ENCODE data around the gene EFR3B. TPM values are rescaled to one million over a fixed set of nuclear protein-coding genes. Genes with fewer than 3 reads are reported as not detected.

The EFR3B gene
- total RNA-seq, 2 donors from 2014 or later = 11.0 to 11.8 TPM

DNA sequence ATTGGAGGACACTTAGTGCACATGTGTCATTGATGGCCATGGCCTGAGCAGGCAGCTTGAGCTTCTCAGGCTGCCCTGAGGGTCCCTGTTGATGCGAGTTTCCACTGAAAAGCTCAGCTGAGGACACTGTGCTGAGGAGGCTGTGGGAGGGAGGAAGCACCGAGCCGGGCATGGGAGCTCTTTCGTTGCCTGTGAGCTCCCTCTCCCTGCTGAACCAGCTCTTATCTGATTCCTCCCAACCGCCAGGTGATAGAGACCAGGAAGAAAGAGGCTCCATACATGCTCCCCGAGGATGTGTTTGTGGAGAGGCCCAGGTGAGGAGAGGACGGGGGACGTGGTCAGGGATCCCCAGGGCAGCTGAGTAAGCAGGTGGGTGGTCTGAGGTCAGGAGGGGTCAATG lies 99.2 kb downstream of the EFR3B start:
- 80 to 87% methylated on average over 2 to 8 of the region's 8 CpGs for WGBS, 2 experiments (ENCODE audit: insufficient coverage in 1 of 2, insufficient read length in 1 of 2)
- Mint-ChIP-seq H3K4me1 (no peaks in the 10 kb centered on the region), H3K27ac (no peak overlapping the region), H3K36me3 (ENCODE audit: low read depth) (peaks cover 6% of the 10 kb centered on the region), H3K4me3 (no peak overlapping the region), H3K27me3 (ENCODE audit: insufficient read depth) (no peaks in the 10 kb centered on the region), H3K9me3 (no peaks in the 10 kb centered on the region)
- H3K27ac ChIP-seq (ENCODE audit: low read depth, low read length) = no peak overlapping the region
- no peaks in the 10 kb centered on the region for H3K27me3 ChIP-seq (ENCODE audit: control insufficient read depth, insufficient read depth, low read length, poor library complexity, severe bottlenecking)
- H3K4me1 ChIP-seq (ENCODE audit: control insufficient read depth, insufficient read depth, low read length) = no peaks in the 10 kb centered on the region
- no peaks in the 10 kb centered on the region for H3K36me3 ChIP-seq (ENCODE audit: control insufficient read depth, insufficient read depth, low read length)
- H3K4me3 ChIP-seq (ENCODE audit: low read length) = no peak overlapping the region
- no peak for DNase-seq
- H3K9me3 ChIP-seq (ENCODE audit: control insufficient read depth, low read length) = no peaks in the 10 kb centered on the region
- H3K9ac ChIP-seq (ENCODE audit: extremely low read depth, low read length, poor library complexity, severe bottlenecking) = no peak overlapping the region
- TF ChIP-seq, protein P1, sequence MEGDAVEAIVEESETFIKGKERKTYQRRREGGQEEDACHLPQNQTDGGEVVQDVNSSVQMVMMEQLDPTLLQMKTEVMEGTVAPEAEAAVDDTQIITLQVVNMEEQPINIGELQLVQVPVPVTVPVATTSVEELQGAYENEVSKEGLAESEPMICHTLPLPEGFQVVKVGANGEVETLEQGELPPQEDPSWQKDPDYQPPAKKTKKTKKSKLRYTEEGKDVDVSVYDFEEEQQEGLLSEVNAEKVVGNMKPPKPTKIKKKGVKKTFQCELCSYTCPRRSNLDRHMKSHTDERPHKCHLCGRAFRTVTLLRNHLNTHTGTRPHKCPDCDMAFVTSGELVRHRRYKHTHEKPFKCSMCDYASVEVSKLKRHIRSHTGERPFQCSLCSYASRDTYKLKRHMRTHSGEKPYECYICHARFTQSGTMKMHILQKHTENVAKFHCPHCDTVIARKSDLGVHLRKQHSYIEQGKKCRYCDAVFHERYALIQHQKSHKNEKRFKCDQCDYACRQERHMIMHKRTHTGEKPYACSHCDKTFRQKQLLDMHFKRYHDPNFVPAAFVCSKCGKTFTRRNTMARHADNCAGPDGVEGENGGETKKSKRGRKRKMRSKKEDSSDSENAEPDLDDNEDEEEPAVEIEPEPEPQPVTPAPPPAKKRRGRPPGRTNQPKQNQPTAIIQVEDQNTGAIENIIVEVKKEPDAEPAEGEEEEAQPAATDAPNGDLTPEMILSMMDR (conservative IDR thresholded peaks at IDR 0.05) = no peak

GRCh38 chr2:25145803-25146202 lies 103.9 kb downstream of the EFR3B start:
- H3K27ac ChIP-seq (ENCODE audit: low read depth, low read length) = no peak overlapping the region
- H3K9ac ChIP-seq (ENCODE audit: extremely low read depth, low read length, poor library complexity, severe bottlenecking) = no peak overlapping the region
- Mint-ChIP-seq H3K27ac (no peak overlapping the region), H3K27me3 (ENCODE audit: insufficient read depth) (no peaks in the 10 kb centered on the region), H3K36me3 (ENCODE audit: low read depth) (peaks cover 5% of the 10 kb centered on the region), H3K4me1 (no peaks in the 10 kb centered on the region), H3K4me3 (no peak overlapping the region), H3K9me3 (no peaks in the 10 kb centered on the region)
- WGBS, 2 experiments (ENCODE audit: insufficient coverage in 1 of 2, insufficient read length in 1 of 2) = 85 to 86% methylated on average over 6 of the region's 6 CpGs
- no peaks in the 10 kb centered on the region for H3K4me1 ChIP-seq (ENCODE audit: control insufficient read depth, insufficient read depth, low read length)
- H3K27me3 ChIP-seq (ENCODE audit: control insufficient read depth, insufficient read depth, low read length, poor library complexity, severe bottlenecking) = no peaks in the 10 kb centered on the region
- DNase-seq = no peak
- no peak overlapping the region for H3K4me3 ChIP-seq (ENCODE audit: low read length)
- TF ChIP-seq, protein P1 (conservative IDR thresholded peaks at IDR 0.05) = no peak
- no peaks in the 10 kb centered on the region for H3K36me3 ChIP-seq (ENCODE audit: control insufficient read depth, insufficient read depth, low read length)
- H3K9me3 ChIP-seq (ENCODE audit: control insufficient read depth, low read length) = no peaks in the 10 kb centered on the region

GRCh38 chr2:25146896-25147295 lies 105.0 kb downstream of the EFR3B start:
- Mint-ChIP-seq H3K9me3 (no peaks in the 10 kb centered on the region), H3K27ac (no peak overlapping the region), H3K4me1 (no peaks in the 10 kb centered on the region), H3K36me3 (ENCODE audit: low read depth) (peaks cover 5% of the 10 kb centered on the region), H3K27me3 (ENCODE audit: insufficient read depth) (no peaks in the 10 kb centered on the region), H3K4me3 (no peak overlapping the region)
- Histone ChIP-seq H3K4me3 (ENCODE audit: low read length) (no peak overlapping the region), H3K9me3 (ENCODE audit: control insufficient read depth, low read length) (no peaks in the 10 kb centered on the region), H3K4me1 (ENCODE audit: control insufficient read depth, insufficient read depth, low read length) (no peaks in the 10 kb centered on the region), H3K27me3 (ENCODE audit: control insufficient read depth, insufficient read depth, low read length, poor library complexity, severe bottlenecking) (no peaks in the 10 kb centered on the region), H3K27ac (ENCODE audit: low read depth, low read length) (no peak overlapping the region), H3K9ac (ENCODE audit: extremely low read depth, low read length, poor library complexity, severe bottlenecking) (no peak overlapping the region), H3K36me3 (ENCODE audit: control insufficient read depth, insufficient read depth, low read length) (no peaks in the 10 kb centered on the region)
- no peak for DNase-seq
- 94% methylated on average over 7 to 10 of the region's 10 CpGs for WGBS, 2 experiments (ENCODE audit: insufficient coverage in 1 of 2, insufficient read length in 1 of 2)
- TF ChIP-seq, protein P1 (conservative IDR thresholded peaks at IDR 0.05) = no peak

Data from endodermal cell (in vitro differentiated cells).